Measurements from ENCODE around the gene HRC.
"Not testable (repeated sequence)": the region's sequence is repeated elsewhere in the genome, so short reads cannot be mapped to it uniquely, and the experiment has no call there.

Gene HRC

DNA sequence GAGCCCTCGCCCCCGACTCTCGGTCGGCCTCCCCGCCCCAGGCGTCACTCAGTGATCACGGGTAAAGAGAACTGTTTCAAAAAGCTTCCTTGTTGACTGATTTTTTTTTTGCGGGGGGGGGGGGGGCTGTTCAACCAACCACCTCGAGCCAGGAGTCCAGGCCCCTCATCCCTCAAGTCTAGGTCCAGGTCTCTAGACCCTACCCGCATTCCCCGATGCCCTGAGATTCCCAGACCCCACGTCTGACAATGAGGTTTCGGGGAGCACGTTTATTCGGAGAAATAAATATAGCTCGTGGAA is 4.3 kb downstream of the HRC start:
- TF ChIP-seq, protein P1, sequence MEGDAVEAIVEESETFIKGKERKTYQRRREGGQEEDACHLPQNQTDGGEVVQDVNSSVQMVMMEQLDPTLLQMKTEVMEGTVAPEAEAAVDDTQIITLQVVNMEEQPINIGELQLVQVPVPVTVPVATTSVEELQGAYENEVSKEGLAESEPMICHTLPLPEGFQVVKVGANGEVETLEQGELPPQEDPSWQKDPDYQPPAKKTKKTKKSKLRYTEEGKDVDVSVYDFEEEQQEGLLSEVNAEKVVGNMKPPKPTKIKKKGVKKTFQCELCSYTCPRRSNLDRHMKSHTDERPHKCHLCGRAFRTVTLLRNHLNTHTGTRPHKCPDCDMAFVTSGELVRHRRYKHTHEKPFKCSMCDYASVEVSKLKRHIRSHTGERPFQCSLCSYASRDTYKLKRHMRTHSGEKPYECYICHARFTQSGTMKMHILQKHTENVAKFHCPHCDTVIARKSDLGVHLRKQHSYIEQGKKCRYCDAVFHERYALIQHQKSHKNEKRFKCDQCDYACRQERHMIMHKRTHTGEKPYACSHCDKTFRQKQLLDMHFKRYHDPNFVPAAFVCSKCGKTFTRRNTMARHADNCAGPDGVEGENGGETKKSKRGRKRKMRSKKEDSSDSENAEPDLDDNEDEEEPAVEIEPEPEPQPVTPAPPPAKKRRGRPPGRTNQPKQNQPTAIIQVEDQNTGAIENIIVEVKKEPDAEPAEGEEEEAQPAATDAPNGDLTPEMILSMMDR (conservative IDR thresholded peaks at IDR 0.05; ENCODE audit: low read length), result no peak
- H3K4me3 ChIP-seq (ENCODE audit: low read length), result peak overlapping the region; percentile 91
- no peak for DNase-seq (ENCODE audit: low read depth)

- DNase-seq (ENCODE audit: low read depth), result peak; percentile 69
- H3K4me3 ChIP-seq (ENCODE audit: low read length), result peak overlapping the region; percentile 91
- TF ChIP-seq, protein P1 (conservative IDR thresholded peaks at IDR 0.05; ENCODE audit: low read length), result no peak
These were observed 4.9 kb downstream of the HRC start for GRCh38 chr19:49150106-49150943.

GRCh38 chr19:49149652-49150105 is 5.5 kb downstream of the HRC start:
- TF ChIP-seq, protein P1 (conservative IDR thresholded peaks at IDR 0.05; ENCODE audit: low read length), result no peak
- peak overlapping the region; percentile 91 for H3K4me3 ChIP-seq (ENCODE audit: low read length)
- DNase-seq (ENCODE audit: low read depth), result peak; percentile 83

DNA sequence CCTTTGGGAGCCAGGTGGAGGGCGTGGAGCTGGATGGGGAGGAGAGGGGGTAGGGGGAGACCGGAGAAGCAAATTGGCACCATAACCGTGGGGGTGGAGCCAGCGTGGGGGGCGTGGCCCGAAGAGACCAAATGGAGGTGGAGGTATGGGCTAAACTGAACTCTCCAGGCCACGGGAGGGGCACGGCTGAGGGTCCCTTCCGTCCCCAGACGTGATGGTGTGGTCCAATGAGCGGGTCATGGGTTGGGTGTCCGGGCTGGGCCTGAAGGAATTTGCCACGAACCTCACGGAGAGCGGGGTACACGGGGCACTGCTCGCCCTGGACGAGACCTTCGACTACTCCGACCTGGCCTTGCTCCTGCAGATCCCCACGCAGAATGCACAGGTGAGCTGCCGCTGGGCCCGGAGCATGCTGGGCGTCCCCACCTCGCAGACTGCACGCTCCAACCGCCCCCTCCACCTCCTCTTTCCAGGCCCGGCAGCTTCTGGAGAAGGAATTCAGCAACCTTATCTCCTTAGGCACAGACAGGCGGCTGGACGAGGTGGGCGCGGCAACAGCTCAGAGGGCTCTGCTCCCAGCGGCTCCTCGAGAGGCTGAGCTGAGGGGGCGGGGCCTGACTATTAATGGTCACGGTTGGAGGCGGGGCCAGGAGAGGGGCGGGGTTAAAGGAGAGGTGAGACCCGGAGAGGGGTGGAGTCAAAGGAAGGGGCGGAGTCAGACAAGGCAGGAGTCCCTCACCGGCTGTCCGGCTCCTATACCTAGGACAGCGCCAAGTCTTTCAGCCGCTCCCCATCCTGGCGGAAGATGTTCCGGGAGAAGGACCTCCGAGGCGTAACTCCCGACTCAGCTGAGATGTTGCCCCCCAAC is 6.2 kb downstream of the HRC start:
- peak overlapping the region; percentile 91 for H3K4me3 ChIP-seq (ENCODE audit: low read length)
- TF ChIP-seq, protein P1 (conservative IDR thresholded peaks at IDR 0.05; ENCODE audit: low read length), result no peak
- DNase-seq (ENCODE audit: low read depth), result peak; percentile 77

GRCh38 chr19:49148044-49148682 is 7.0 kb downstream of the HRC start:
- TF ChIP-seq, protein P1 (conservative IDR thresholded peaks at IDR 0.05; ENCODE audit: low read length), result no peak
- no peak overlapping the region for H3K4me3 ChIP-seq (ENCODE audit: low read length)
- no peak for DNase-seq (ENCODE audit: low read depth)

DNA sequence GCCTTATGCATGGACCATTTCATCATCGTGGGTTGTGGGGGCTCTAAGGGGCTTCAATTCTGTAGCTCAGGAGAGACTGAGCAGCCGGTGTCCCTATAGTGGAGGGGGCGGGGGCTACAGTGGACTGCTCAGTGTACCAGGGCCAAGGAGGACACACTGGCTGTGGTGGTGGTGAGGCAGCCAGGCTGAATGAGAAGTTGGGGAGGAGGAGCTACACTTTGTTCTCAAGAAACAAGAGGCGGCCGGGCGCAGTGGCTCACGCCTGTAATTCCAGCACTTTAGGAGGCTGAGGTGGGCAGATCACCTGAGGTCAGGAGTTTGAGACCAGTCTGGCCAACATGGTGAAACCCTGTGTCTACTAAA is 8.8 kb downstream of the HRC start:
- H3K4me3 ChIP-seq (ENCODE audit: low read length), result not testable (repeated sequence)
- peak; percentile 56 for DNase-seq (ENCODE audit: low read depth)
